DMS53 (cell line): ENCODE measurements around the gene ZNF354B.
"Not testable (repeated sequence)": the region's sequence is repeated elsewhere in the genome, so short reads cannot be mapped to it uniquely, and the experiment has no call there.

Source experiments
- DNase-seq: peaks from one replicate; lab custom pipeline; 2025; lab: John Stamatoyannopoulos, UW

The ZNF354B gene

GRCh38 chr5:178883115-178883694, 23.5 kb downstream of the ZNF354B start:
- DNase-seq = not testable (repeated sequence)

DNA sequence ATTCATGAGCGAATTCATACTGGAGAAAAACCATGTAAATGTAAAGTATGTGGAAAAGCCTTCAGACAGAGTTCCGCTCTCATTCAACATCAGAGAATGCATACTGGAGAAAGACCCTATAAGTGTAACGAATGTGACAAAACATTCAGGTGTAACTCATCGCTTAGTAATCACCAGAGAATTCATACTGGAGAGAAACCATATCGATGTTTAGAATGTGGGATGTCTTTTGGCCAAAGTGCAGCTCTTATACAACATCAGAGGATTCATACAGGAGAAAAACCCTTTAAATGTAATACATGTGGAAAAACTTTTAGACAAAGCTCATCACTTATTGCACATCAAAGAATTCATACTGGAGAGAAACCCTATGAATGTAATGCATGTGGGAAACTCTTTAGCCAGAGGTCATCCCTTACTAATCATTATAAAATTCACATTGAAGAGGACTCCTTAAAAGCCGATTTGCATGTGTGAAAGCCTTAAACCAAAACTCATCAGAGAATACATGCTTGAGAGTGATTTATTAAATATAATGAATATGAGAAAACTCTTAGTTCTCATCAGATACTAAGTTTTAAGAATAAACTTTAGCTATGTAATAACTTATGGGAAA, 24.2 kb downstream of the ZNF354B start:
- DNase-seq = no peak

GRCh38 chr5:178895615-178896571, 36.1 kb downstream of the ZNF354B start, which contains the start of gene ZFP2:
Gene ZFP2, plus strand, starts transcription at chr5:178895913. Its CDS starts 35,401 bp downstream, at chr5:178931314.
- DNase-seq = peak; percentile 77

GRCh38 chr5:178899289-178899688, 39.5 kb downstream of the ZNF354B start:
- DNase-seq = no peak

DNA sequence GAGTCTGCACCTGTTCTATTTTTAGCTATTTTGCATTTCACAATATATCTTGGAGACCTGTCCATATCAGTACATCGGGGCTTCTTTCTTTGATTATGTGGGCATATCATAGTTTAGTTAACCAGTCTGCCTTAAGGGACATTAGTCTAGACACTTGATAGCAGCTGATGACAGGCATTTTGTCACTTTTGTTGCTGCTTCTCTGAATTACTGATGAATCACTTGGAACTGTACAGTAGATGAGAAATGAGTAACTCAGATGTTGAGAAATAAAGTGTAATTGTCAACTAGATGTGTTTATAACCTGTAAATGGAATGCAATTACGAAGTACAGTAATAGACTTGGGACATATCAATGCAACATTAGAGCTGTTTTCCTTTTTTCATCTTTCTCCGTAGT, 43.1 kb downstream of the ZNF354B start:
- no peak for DNase-seq

DNA sequence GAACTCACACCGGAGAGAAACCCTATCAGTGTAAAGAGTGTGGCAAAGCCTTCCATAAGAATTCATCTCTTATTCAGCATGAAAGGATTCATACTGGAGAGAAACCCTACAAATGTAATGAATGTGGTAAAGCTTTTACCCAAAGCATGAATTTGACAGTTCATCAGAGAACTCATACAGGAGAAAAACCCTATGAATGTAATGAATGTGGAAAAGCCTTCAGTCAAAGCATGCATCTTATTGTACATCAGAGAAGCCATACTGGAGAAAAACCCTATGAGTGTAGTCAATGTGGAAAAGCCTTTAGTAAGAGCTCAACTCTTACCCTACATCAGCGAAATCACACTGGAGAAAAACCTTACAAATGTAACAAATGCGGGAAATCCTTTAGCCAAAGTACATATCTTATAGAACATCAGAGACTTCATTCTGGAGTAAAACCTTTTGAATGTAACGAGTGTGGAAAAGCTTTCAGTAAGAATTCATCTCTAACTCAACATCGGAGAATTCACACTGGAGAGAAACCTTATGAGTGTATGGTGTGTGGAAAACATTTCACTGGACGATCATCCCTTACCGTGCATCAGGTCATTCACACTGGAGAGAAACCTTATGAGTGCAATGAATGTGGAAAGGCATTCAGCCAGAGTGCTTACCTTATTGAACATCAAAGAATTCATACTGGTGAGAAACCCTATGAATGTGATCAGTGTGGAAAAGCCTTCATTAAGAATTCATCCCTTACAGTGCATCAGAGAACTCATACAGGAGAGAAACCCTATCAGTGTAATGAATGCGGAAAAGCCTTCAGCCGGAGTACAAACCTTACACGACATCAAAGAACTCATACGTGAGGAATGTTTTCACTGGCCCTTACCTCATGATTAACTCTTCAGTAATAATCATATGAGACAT, 72.3 kb downstream of the ZNF354B start:
- peak; percentile 7 for DNase-seq
